Cardiac muscle cell (in vitro differentiated cells and primary cell): ENCODE results near the gene MEAK7. TPM values are rescaled to one million over a fixed set of nuclear protein-coding genes. Genes with fewer than 3 reads are reported as not detected.

Source experiments
- DNase-seq, 2 donors: peaks; one replicate each; pipeline versions ENCODE4 v3.0.0 to v3.0.0-alpha.2; 2010 to 2017; ENCODE audit warnings: low read depth in 1 of 2, low spot score in 1 of 2
- H3K27ac ChIP-seq: fragments of 200-600 bp; sonication (generic); 2 replicates; pipeline ENCODE4 v1.5.1; 2016
- H3K27me3 ChIP-seq: fragments of 200-600 bp; sonication (generic); 2 replicates; pipeline ENCODE4 v1.6.0; 2016; ENCODE audit warnings: control low read depth
- H3K36me3 ChIP-seq: fragments of 200-600 bp; sonication (generic); 2 replicates; pipeline ENCODE4 v1.5.1; 2016; ENCODE audit warnings: control low read depth
- H3K4me1 ChIP-seq: fragments of 200-600 bp; sonication (generic); 2 replicates; pipeline ENCODE4 v1.8.1; 2017; ENCODE audit warnings: low read depth, mild to moderate bottlenecking, mixed run types
- H3K4me3 ChIP-seq: fragments of 200-600 bp; sonication (generic); 2 replicates; pipeline ENCODE4 v1.5.1; 2016; ENCODE audit warnings: mild to moderate bottlenecking
- H3K9me3 ChIP-seq: fragments of 200-600 bp; sonication (generic); 2 replicates; pipeline ENCODE4 v1.5.1; 2017; ENCODE audit warnings: low read depth, mild to moderate bottlenecking, control low read depth
- polyA plus RNA-seq: library from polyadenylated mRNA; unstranded; fragments of >200 nt; fragmentation: Nextera tagmentation; extraction: Ambion mirVana; gene quantifications from 2 replicates; pipeline ENCODE4 v1.2.1, GENCODE V29; 2016
- total RNA-seq: library from RNA; depleted of rRNA; stranded (reverse); fragments of >200 nt; gene quantifications from 2 replicates; pipeline ENCODE4 v1.2.3, GENCODE V29; 2016
- TF ChIP-seq, protein P1 (sequence below): IDR thresholded peaks from 2 replicates; pipeline ENCODE4 v1.5.1; 2012; ENCODE audit warnings: low read depth, mild to moderate bottlenecking, low read length

The MEAK7 gene
- total and polyA plus RNA-seq, 2 experiments from 2014 or later: 26.6 to 28.7 TPM

DNA sequence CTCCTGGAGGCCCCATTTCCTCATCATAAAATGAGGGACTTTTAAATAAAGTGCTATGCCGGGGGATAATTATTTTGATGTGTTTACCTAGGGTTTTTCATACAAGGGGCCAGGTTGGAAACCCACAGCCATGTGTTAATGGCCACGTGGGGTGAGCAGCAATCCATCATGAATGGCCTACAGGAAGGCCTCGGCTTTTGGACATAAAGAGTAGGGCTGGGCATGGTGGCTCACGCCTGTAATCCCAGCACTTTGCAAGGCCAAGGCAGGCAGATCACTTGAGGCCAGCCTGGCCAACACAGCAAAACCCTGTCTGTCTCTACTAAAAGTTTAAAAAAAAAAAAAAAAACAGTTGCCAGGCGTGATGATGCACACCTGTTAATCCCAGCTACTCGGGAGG is 40.3 kb downstream of the MEAK7 start:
- Histone ChIP-seq H3K4me1 (no peaks in the 10 kb centered on the region), H3K27me3 (no peaks in the 10 kb centered on the region), H3K4me3 (no peak overlapping the region), H3K9me3 (no peaks in the 10 kb centered on the region), H3K27ac (no peak overlapping the region), H3K36me3 (no peaks in the 10 kb centered on the region)
- no peak for DNase-seq
- TF ChIP-seq, protein P1, sequence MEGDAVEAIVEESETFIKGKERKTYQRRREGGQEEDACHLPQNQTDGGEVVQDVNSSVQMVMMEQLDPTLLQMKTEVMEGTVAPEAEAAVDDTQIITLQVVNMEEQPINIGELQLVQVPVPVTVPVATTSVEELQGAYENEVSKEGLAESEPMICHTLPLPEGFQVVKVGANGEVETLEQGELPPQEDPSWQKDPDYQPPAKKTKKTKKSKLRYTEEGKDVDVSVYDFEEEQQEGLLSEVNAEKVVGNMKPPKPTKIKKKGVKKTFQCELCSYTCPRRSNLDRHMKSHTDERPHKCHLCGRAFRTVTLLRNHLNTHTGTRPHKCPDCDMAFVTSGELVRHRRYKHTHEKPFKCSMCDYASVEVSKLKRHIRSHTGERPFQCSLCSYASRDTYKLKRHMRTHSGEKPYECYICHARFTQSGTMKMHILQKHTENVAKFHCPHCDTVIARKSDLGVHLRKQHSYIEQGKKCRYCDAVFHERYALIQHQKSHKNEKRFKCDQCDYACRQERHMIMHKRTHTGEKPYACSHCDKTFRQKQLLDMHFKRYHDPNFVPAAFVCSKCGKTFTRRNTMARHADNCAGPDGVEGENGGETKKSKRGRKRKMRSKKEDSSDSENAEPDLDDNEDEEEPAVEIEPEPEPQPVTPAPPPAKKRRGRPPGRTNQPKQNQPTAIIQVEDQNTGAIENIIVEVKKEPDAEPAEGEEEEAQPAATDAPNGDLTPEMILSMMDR: no peak

- Histone ChIP-seq H3K9me3 (no peaks in the 10 kb centered on the region), H3K27me3 (no peaks in the 10 kb centered on the region), H3K36me3 (no peaks in the 10 kb centered on the region), H3K4me1 (no peaks in the 10 kb centered on the region), H3K4me3 (no peak overlapping the region), H3K27ac (no peak overlapping the region)
- DNase-seq: no peak
- TF ChIP-seq, protein P1: no peak
Observed at GRCh38 chr16:84463221-84463620, 41.2 kb downstream of the MEAK7 start.

DNA sequence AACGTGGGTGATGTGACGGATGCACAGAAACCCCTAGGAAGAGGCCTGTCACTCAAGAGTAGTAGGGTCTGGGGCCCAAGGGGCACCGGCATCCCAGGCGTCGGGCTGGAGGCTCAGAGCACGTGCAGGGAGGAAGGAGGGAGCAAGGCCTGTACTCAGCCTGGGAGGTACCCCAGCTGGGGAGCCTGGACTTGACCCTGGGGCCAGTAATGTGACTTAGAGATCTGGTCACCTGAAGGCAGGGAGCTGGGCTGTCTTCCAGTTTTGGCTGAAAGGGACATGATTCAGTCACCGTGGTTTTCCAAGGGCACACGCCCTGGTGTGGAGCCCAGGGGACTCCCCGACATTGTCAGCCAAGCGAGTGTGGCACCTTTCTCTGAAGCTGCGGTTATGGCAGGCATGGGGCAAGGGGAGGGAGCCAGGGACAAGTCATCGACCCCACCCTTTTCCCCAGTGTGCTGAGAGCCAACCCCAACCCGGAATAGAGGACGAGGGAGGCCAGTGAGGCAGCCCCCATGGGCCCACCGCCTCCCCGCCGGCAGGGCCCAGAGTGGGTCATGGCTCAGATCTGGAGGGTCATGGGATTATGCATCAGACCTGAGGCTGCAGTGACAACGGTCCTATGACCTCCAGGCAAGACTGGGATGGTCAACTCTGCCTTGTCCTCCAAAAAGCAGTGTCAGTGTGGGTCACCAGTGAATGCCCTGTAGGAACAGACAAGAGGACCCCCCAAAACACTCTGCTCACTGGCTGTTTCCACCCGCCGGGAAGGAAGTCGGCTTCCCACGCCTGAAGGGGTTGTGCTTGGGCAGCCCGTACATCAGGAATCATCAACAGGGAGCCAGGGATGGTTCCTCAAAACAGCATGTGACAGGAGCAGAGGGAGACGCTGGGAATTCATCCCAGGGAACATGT is 41.9 kb downstream of the MEAK7 start:
- Histone ChIP-seq H3K9me3 (no peaks in the 10 kb centered on the region), H3K4me3 (no peak overlapping the region), H3K36me3 (no peaks in the 10 kb centered on the region), H3K27ac (no peak overlapping the region), H3K4me1 (no peaks in the 10 kb centered on the region), H3K27me3 (no peaks in the 10 kb centered on the region)
- TF ChIP-seq, protein P1: no peak
- DNase-seq: no peak

GRCh38 chr16:84461413-84462295 is 42.8 kb downstream of the MEAK7 start:
- DNase-seq: no peak
- Histone ChIP-seq H3K4me3 (no peak overlapping the region), H3K27me3 (no peaks in the 10 kb centered on the region), H3K4me1 (no peaks in the 10 kb centered on the region), H3K27ac (no peak overlapping the region), H3K36me3 (no peaks in the 10 kb centered on the region), H3K9me3 (no peaks in the 10 kb centered on the region)
- TF ChIP-seq, protein P1: no peak

- H3K9me3 ChIP-seq: no peaks in the 10 kb centered on the region
- no peaks in the 10 kb centered on the region for H3K4me1 ChIP-seq
- no peaks in the 10 kb centered on the region for H3K27me3 ChIP-seq
- H3K36me3 ChIP-seq: no peaks in the 10 kb centered on the region
- H3K27ac ChIP-seq: no peak overlapping the region
- no peak for DNase-seq
- TF ChIP-seq, protein P1: no peak
- no peak overlapping the region for H3K4me3 ChIP-seq
Observed at GRCh38 chr16:84461029-84461412, 43.4 kb downstream of the MEAK7 start.
